GM12801 (cell line): ENCODE measurements around the gene TRIM63.

Experiments
- TF ChIP-seq, protein P1 (sequence below): IDR thresholded peaks from one replicate; pipeline ENCODE4 v1.5.1; 2011; ENCODE audit warnings: control low read depth; ENCODE audit not compliant: insufficient read length; ENCODE audit errors: extremely low read depth

TRIM63 gene

DNA sequence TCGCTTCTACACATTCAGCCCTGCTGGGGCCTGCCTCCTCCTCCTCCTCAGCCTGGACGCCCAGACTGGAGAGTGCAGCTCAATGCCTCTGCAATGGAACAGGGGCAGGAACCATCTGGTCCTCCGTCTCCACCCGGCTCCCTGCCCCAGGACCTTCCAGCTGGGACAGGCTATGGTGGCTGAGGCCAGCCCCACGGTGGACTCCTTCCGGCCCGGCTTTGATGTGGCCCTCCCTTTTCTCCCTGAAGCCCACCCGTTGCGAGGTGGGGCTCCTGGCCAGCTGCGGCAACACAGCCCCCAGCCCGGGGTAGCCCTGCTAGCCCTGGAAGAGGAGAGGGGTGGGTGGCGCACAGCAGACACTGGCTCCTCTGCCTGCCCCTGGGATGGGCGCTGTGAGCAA, 44.4 kb downstream of the TRIM63 start:
- TF ChIP-seq, protein P1, sequence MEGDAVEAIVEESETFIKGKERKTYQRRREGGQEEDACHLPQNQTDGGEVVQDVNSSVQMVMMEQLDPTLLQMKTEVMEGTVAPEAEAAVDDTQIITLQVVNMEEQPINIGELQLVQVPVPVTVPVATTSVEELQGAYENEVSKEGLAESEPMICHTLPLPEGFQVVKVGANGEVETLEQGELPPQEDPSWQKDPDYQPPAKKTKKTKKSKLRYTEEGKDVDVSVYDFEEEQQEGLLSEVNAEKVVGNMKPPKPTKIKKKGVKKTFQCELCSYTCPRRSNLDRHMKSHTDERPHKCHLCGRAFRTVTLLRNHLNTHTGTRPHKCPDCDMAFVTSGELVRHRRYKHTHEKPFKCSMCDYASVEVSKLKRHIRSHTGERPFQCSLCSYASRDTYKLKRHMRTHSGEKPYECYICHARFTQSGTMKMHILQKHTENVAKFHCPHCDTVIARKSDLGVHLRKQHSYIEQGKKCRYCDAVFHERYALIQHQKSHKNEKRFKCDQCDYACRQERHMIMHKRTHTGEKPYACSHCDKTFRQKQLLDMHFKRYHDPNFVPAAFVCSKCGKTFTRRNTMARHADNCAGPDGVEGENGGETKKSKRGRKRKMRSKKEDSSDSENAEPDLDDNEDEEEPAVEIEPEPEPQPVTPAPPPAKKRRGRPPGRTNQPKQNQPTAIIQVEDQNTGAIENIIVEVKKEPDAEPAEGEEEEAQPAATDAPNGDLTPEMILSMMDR = no peak

GRCh38 chr1:26022404-26022779, 45.0 kb downstream of the TRIM63 start:
- TF ChIP-seq, protein P1 = no peak

- TF ChIP-seq, protein P1 = no peak
Observed at GRCh38 chr1:26021647-26022403, 45.6 kb downstream of the TRIM63 start, which contains the start of gene EXTL1. EXTL1 (plus strand) TSS chr1:26021775; CDS start chr1:26022647, 872 bp downstream.

- TF ChIP-seq, protein P1 = no peak
Observed at GRCh38 chr1:26020941-26021646, 46.3 kb downstream of the TRIM63 start.

DNA sequence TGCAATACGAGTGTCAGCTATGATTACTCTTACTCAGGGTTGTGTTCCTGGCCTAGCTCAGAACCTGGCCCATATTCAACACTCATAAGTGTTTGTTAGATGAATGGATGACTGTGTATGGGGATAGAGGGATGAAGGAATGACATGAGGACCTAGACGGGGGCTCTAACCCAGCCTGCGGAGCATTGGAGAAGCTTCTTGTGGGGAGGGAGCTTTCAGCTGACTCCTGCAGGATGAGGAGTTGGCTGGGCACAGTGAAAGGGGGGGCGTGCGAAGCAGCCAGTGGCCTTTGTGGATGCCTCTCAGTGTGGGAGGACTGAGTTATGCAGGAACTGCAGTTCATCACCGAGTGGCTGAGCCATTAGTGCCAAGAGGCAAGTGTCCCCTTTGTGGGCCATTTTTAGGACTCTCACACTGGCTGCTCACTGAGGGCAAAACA, 47.1 kb downstream of the TRIM63 start:
- TF ChIP-seq, protein P1 = no peak

- TF ChIP-seq, protein P1 = no peak
Observed at GRCh38 chr1:26019641-26020315, 47.7 kb downstream of the TRIM63 start.

- TF ChIP-seq, protein P1 = no peak
Observed at GRCh38 chr1:26017606-26018005, 49.8 kb downstream of the TRIM63 start.
